ENCODE results near the gene EPHB2.

DNA sequence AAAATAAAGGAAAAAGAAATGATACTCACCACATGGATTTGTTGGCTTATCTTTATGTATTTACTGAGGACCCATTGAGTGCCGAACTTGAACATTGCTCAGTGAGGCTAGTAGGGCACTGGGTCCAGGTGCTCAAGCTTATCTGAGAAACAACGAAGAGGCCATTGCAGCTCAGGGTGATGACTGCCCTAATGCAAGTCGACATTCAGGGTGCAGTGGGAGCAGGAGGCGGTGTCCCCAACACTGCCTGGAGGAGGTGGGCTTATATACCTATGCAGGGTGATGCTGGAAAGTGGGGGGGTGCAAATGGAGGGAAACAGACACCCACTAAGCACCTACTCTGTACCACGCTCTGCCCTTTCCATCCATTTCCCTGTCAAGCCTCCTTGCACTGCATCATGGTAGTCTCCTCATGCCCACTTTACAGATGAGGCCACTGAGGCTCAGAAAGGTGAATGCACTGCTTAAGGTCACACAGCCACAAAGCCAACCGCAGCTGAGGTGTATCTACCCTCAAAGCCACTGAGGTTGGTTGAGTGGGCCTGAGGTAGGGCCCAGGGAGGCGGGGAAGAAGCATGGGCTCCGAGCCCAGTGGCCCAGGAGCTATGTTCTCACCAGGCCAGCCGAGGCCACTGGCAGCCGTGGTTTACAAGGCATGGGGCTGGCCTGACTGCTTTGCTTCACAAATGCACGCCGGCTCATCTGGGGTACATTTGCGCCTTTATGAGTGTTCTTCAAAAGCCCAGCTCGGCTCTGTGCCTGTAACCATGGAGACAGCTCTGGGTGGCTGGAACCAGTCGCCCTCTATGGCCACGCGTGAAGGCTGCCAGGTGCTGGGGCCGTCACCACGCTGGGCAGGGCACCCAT lies 103.8 kb downstream of the EPHB2 start:
- TF ChIP-seq, protein P1, sequence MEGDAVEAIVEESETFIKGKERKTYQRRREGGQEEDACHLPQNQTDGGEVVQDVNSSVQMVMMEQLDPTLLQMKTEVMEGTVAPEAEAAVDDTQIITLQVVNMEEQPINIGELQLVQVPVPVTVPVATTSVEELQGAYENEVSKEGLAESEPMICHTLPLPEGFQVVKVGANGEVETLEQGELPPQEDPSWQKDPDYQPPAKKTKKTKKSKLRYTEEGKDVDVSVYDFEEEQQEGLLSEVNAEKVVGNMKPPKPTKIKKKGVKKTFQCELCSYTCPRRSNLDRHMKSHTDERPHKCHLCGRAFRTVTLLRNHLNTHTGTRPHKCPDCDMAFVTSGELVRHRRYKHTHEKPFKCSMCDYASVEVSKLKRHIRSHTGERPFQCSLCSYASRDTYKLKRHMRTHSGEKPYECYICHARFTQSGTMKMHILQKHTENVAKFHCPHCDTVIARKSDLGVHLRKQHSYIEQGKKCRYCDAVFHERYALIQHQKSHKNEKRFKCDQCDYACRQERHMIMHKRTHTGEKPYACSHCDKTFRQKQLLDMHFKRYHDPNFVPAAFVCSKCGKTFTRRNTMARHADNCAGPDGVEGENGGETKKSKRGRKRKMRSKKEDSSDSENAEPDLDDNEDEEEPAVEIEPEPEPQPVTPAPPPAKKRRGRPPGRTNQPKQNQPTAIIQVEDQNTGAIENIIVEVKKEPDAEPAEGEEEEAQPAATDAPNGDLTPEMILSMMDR (IDR thresholded peaks at IDR 0.05): no peak
- no peak for TF ChIP-seq POLR2A (IDR thresholded peaks at IDR 0.05)
